GM18507 (cell line): Measurements from ENCODE around the gene FXYD6.
"Not testable (repeated sequence)": the region's sequence is repeated elsewhere in the genome, so short reads cannot be mapped to it uniquely, and the experiment has no call there.

ENCODE experiments used
- DNase-seq: peaks from one replicate; pipeline ENCODE4 v3.0.0; 2011; ENCODE audit warnings: low read depth; ENCODE audit not compliant: insufficient read length; ENCODE audit errors: extremely low spot score
- FAIRE-seq: peaks from 2 replicates; lab custom pipeline; 2011; peaks lifted over from hg19 to GRCh38; lab: Jason Lieb, UNC

FXYD6 gene

GRCh38 chr11:117823946-117824420 is 52.5 kb downstream of the FXYD6 start:
- DNase-seq: no peak
- no peak for FAIRE-seq

GRCh38 chr11:117823294-117823945 is 53.0 kb downstream of the FXYD6 start:
- DNase-seq (no peak), FAIRE-seq (no peak)

DNA sequence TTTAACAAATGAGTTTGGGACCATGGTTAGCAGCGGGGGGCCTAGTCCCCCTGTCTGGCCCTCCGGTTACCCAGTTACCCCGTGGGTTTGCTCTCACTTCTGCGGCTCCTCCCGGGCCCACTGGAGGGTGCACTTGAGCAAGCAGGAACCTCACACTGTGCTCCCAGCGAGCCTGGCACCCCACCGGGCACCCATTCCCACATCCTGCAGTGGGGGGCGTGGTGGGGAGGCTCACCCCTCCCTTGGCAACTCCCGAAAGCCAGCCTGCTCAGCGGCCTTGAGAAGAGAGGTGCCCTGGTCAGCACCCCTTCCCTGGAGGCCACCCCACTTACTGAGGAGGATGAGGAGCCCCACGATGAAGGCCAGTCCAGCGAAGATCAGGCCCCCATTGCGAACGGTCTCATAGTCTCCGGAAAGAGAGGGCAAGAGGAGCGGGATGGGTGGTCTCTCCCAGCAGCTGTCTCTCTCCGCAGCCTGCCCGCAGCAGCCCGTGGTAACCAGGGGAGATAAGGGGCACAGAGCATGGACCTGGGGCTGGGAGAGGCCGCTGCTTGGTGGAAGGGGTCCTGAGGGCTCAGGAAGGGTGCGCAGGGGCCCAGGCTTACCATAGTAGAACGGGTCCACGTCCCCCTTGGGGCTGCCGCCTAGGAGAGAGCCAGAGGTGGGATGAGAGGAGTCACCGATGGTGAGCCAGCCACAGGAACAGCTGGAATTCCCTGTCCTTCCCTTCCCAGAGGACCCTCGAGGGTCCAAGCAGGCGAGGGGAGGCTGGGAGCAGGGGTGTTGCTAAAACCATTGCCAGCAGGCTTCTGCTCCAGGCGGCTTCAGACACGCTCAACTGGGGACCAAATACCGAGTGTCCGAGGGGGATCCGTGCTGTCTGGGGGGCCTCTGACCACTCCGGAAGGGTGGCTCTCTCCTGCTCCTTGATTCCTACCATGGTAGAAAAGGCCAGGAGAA is 54.1 kb downstream of the FXYD6 start:
- DNase-seq (no peak), FAIRE-seq (no peak)

DNA sequence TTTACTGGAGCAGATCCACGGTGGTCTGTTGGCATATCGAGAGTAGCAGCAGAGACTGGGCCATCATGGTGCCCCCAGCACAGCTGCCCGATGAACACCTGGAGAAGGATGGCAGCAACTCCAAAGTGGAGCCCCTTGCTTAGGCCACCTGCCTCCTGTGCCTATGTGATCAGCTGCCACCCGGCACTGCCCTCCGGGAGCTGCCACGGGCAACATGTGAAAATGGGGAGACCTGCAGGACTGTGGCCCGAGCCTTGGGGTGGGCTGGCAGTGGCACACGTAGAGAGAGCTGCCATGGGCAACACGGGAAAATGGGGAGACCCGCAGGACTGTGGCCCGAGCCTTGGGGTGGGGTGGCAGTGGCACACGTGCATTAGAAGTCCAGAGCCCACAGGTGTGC is 55.0 kb downstream of the FXYD6 start:
- FAIRE-seq (no peak), DNase-seq (no peak)

- DNase-seq (no peak), FAIRE-seq (no peak)
Measured at GRCh38 chr11:117820516-117820915, 55.9 kb downstream of the FXYD6 start.

DNA sequence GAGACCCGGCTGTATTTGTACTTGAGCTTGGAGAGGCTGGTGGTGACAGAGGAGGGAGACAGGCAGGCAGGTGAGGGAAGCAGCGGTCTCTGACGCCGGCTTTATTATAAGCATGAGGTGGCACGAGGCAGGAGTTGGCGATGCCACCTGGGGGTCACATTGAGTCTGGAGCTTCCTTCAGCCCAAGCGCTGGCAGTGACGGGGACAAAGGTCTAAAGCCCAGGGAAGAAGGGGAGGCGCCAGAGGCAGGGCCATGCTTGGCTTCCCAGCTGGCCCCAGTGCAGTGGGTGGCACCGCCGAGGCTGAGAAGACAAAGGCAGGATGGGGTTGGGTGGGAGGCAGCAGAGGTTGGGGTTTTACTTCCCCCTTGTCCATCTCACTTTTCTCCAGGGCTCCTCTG is 56.4 kb downstream of the FXYD6 start:
- DNase-seq: no peak
- no peak for FAIRE-seq

- FAIRE-seq (peak; percentile 70), DNase-seq (no peak)
Measured at GRCh38 chr11:117819096-117820040, 57.1 kb downstream of the FXYD6 start.

DNA sequence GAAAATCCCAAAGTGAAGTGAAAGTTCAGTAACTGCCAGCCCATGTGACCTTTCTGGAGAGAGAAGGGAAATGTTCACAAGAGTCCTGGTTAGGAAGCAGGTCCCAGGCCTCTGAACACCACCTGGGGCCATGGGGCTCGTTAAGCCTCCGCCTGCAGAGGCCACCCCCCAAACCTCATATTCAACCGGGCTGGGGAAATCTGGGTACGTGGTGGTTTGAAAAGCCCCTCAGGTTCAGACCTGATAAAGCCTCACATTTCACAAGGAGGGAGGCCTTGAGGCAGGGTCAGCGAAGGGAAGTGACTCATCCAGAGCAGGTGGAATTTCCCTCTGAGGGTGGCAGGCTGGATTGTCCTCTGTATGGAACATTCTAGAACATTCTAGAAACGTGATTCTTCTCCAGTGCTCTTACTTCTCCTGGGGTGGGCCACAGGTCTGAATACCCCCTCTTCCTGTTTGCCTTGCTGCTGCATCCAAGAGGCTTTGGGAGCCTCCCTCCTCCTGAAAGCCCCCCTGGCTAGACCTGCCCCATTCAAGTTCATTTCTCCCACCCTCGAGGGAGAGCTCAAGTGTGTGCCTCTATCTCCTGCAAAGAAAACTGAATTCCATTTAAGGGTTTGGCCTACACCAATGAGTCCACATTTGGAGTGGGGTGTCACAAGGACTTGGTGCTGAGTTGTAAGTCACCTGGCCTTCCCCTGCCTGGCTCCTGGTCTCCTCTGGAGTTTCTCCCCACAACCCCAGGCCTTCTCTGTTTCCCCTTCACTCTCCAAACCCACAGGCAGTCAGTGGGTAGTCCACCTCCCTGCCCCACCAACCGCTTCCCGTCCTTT is 58.2 kb downstream of the FXYD6 start:
- FAIRE-seq (no peak), DNase-seq (no peak)

- FAIRE-seq: peak; percentile 97
- peak; percentile 57 for DNase-seq
Measured at GRCh38 chr11:117817368-117818040, 59.0 kb downstream of the FXYD6 start.

DNA sequence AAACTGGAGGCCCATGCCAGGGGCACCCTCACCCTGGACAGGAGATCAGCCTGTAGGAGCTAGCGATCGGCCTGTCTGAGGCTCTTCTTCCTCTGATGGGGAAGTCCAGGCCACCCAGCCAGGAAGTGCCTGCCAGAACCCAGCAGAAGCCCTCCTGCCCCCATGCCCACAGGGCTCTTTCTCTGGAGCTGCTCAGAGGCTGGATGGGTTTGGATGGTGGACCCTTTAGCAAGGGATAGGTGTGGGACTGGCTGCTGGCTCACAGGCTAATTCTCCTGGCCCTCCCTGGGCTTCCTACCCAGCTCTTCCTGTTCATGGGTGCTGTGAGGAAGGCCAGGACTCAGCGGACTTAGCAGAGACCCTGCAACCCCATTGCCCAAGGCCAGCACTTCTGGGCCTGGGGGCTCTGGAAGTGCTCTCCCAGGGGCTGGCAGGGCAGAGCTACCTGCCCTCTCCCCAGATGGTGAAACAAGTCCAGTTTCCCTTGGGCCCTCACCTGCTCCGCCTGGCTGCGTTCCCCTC is 59.6 kb downstream of the FXYD6 start:
- DNase-seq (no peak), FAIRE-seq (no peak)

GRCh38 chr11:117816151-117816741 is 60.2 kb downstream of the FXYD6 start:
- peak; percentile 15 for FAIRE-seq
- no peak for DNase-seq

DNA sequence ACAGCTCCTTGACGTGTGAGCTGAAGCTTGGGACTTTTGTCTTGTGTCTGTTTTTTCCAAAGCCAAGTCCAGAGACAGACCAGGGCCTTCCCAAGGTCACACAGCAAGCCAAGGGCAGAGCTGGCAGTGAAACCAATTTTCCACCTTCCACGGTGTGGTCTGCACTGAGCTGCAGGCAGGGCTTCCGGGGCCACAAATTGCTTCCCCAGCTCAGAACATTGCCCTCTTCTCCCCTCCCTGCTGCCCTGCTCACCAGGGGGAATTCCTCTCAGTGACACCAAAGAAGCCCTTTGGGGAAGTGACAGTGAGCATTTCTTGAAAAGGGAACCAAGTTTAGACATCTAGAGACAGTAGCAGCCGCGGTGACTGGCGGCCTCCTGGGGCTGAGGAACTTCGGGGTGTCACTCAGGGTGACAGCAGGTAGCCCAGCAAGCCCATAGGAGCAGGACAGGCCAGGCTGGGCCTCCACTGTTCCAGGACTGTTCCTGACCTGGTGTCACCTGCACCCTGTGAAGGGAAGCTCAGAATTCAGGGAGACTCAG is 61.1 kb downstream of the FXYD6 start:
- DNase-seq (peak; percentile 37), FAIRE-seq (no peak)

GRCh38 chr11:117814766-117815261 is 61.6 kb downstream of the FXYD6 start:
- peak; percentile 100 for FAIRE-seq
- peak; percentile 58 for DNase-seq

DNA sequence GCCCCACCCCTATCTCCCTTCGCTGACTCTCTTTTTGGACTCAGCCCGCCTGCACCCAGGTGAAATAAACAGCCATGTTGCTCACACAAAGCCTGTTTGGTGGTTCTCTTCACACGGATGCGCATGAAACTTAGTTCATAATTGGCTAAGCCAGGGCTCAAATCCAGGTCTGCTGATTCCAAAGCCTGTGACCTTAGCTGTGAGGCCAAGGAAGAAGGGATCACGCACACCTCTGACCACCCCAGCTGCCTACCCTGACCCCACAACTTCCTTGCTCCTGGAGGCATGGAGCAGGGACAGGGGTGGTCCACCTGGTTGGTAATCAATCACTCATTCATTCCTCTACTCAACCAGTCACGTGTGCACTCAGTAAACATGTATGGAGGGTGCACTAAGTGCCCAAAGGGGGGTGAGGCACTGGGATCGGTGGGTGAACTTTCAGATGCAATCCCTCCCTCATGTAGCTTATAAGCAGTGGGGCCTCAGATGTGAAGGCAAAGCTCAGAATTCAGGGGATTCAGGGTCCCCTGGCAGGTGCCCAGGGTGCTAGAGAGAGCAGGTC is 62.2 kb downstream of the FXYD6 start:
- no peak for DNase-seq
- no peak for FAIRE-seq

GRCh38 chr11:117810056-117810451 is 66.4 kb downstream of the FXYD6 start:
- not testable (repeated sequence) for DNase-seq, FAIRE-seq

DNA sequence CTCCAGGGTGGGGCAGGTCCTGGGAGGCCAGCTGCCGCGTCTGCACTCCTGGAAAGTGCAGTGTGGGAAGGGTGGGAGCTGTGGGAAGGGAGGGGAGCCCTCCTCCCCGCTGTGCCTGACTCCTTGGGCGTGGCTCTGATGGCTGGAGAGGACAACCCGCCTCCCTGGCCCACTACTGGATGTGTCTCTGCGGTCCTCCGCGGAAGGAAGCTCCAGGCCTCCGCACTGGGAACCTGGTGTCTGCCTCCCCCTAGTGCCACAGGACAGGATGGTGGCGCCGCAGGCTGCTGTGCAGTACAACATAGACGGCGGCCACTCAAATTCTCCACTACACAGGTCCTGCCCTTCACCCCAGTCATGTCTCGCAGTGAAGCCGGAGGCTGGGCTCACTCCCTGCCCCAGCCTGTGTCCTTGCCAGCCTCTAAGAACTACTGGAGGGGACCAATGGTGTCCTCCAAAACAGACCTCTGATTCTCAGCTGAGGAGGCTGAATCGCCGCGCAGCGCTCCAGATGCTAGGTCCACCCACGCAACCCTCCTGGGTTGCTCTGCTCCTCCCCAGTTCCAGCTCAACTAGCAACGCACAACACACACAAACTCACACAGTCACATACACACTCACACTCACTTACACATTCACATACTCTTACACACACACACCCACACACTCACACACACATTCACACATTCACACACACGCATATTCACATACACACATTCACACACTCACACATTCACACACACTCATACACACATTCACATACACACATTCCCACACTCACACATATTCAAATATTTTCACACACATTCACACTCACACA is 67.0 kb downstream of the FXYD6 start:
- FAIRE-seq (peak; percentile 42), DNase-seq (no peak)
